GM23338 (cell line): ENCODE data around the gene SMC5. TPM values are rescaled to one million over a fixed set of nuclear protein-coding genes. Genes with fewer than 3 reads are reported as not detected.

ENCODE experiments used
- ATAC-seq: fragments of 200-7000 bp; cut with Tn5 transposase; 3 replicates; pipeline ENCODE4 v1.9.1; 2020
- DNase-seq: peaks from one replicate; pipeline ENCODE4 v3.0.0-alpha.2; 2015; ENCODE audit warnings: low spot score
- H2AFZ ChIP-seq: fragments of 200-600 bp; sonication (generic); 2 replicates; pipeline ENCODE4 v1.8.0; 2016; ENCODE audit warnings: antibody characterized with exemption, mild to moderate bottlenecking, moderate library complexity
- H3F3A ChIP-seq: fragments of 200-600 bp; sonication (generic); replicated peaks from 2 replicates; pipeline ENCODE4 v1.8.0; 2017; ENCODE audit warnings: antibody characterized with exemption, mixed run types, low read depth
- H3K27ac ChIP-seq: fragments of 200-600 bp; sonication (generic); 2 replicates; pipeline ENCODE4 v1.6.1; 2016; ENCODE audit warnings: low read depth
- H3K27me3 ChIP-seq: fragments of 200-600 bp; sonication (generic); 2 replicates; pipeline ENCODE4 v1.8.0; 2016; ENCODE audit warnings: mild to moderate bottlenecking, mixed run types, moderate library complexity; ENCODE audit not compliant: insufficient read depth
- H3K36me3 ChIP-seq: fragments of 200-600 bp; sonication (generic); 2 replicates; pipeline ENCODE4 v1.8.0; 2016; ENCODE audit warnings: mild to moderate bottlenecking; ENCODE audit not compliant: insufficient read depth
- H3K4me1 ChIP-seq: fragments of 200-600 bp; sonication (generic); 2 replicates; pipeline ENCODE4 v1.8.0; 2016; ENCODE audit warnings: mild to moderate bottlenecking, moderate library complexity; ENCODE audit not compliant: insufficient read depth
- H3K4me2 ChIP-seq: fragments of 200-600 bp; sonication (generic); 2 replicates; pipeline ENCODE4 v1.7.1; 2017; ENCODE audit warnings: mixed run types
- H3K4me3 ChIP-seq: fragments of 200-600 bp; sonication (generic); 2 replicates; pipeline ENCODE4 v1.6.1; 2016; ENCODE audit warnings: mixed run types
- H3K79me2 ChIP-seq: fragments of 200-600 bp; sonication (generic); replicated peaks from 2 replicates; pipeline ENCODE4 v1.8.0; 2017; ENCODE audit warnings: mild to moderate bottlenecking; ENCODE audit not compliant: insufficient read depth
- H3K9me2 ChIP-seq: fragments of 200-600 bp; sonication (generic); 2 replicates; pipeline ENCODE4 v1.8.0; 2017; ENCODE audit not compliant: insufficient read depth
- H4K20me1 ChIP-seq: fragments of 200-600 bp; sonication (generic); replicated peaks from 2 replicates; pipeline ENCODE4 v1.8.0; 2017; ENCODE audit warnings: mild to moderate bottlenecking; ENCODE audit not compliant: insufficient read depth
- H3K27ac Mint-ChIP-seq: 2 replicates; pipeline ENCODE4 v1.8.0; 2020; ENCODE audit warnings: inconsistent platforms, mild to moderate bottlenecking, moderate library complexity, mixed read lengths
- H3K27me3 Mint-ChIP-seq: 3 replicates; pipeline ENCODE4 v1.8.0; 2022; ENCODE audit warnings: low read depth, mild to moderate bottlenecking, moderate library complexity, mixed read lengths, inconsistent platforms; ENCODE audit not compliant: insufficient read depth, poor library complexity
- H3K36me3 Mint-ChIP-seq: 3 replicates; pipeline ENCODE4 v1.8.0; 2021; ENCODE audit warnings: low read depth, mild to moderate bottlenecking, inconsistent platforms, moderate library complexity, mixed read lengths
- H3K4me1 Mint-ChIP-seq: 3 replicates; pipeline ENCODE4 v1.8.0; 2020; ENCODE audit warnings: mild to moderate bottlenecking, inconsistent platforms, mixed read lengths
- H3K4me3 Mint-ChIP-seq: 3 replicates; pipeline ENCODE4 v1.8.0; 2021; ENCODE audit warnings: moderate library complexity, mild to moderate bottlenecking, inconsistent platforms, mixed read lengths
- H3K9me3 Mint-ChIP-seq: 3 replicates; pipeline ENCODE4 v1.8.0; 2020; ENCODE audit warnings: moderate library complexity, mild to moderate bottlenecking, inconsistent platforms, mixed read lengths
- CREB1 ChIP-seq: fragments of 250-450 bp; sonication (Bioruptor Pico); IDR thresholded peaks from 2 replicates; pipeline ENCODE4 v1.5.0; 2020; ENCODE audit warnings: low read depth, mild to moderate bottlenecking, moderate library complexity
- EZH2 ChIP-seq: fragments of 200-600 bp; sonication (generic); IDR thresholded peaks from one replicate; pipeline ENCODE4 v1.8.0; 2017; ENCODE audit warnings: antibody characterized with exemption, mild to moderate bottlenecking, low read depth; ENCODE audit not compliant: unreplicated experiment
- EZH2phosphoT487 ChIP-seq: fragments of 200-600 bp; sonication (generic); IDR thresholded peaks from one replicate; pipeline ENCODE4 v1.8.1; 2018; ENCODE audit warnings: antibody characterized with exemption; ENCODE audit not compliant: unreplicated experiment
- JUNB ChIP-seq: IDR thresholded peaks from one replicate; pipeline ENCODE4 v1.6.1; 2016; ENCODE audit warnings: antibody characterized with exemption; ENCODE audit not compliant: unreplicated experiment
- NANOG ChIP-seq: IDR thresholded peaks from 2 replicates; pipeline ENCODE4 v1.6.1; 2016; ENCODE audit warnings: antibody characterized with exemption, borderline replicate concordance
- POLR2AphosphoS5 ChIP-seq: IDR thresholded peaks from 2 replicates; pipeline ENCODE4 v1.6.1; 2016; ENCODE audit warnings: antibody characterized with exemption, low read depth
- STAT1 ChIP-seq: IDR thresholded peaks from one replicate; pipeline ENCODE4 v1.6.1; 2016; ENCODE audit warnings: antibody characterized with exemption; ENCODE audit not compliant: unreplicated experiment
- ZNF114 ChIP-seq: fragments of 250-450 bp; sonication (Bioruptor Pico); IDR thresholded peaks from 2 replicates; pipeline ENCODE4 v1.5.0; 2020; ENCODE audit warnings: mild to moderate bottlenecking, moderate library complexity
- ZNF331 ChIP-seq: fragments of 250-450 bp; sonication (Bioruptor Pico); IDR thresholded peaks from 2 replicates; pipeline ENCODE4 v1.5.0; 2020; ENCODE audit warnings: low read depth, mild to moderate bottlenecking, moderate library complexity
- polyA plus RNA-seq: library from polyadenylated mRNA; unstranded; fragments of >200 nt; fragmentation: Nextera tagmentation; extraction: Ambion mirVana; gene quantifications from 2 replicates; pipeline ENCODE4 v1.2.1, GENCODE V29; 2016
- total RNA-seq: library from RNA; depleted of rRNA; stranded (reverse); fragments of >200 nt; shearing (Covaris generic); gene quantifications from 2 replicates; pipeline ENCODE4 v1.2.3, GENCODE V29; 2014
- TF ChIP-seq, protein P1 (sequence below): fragments of 250-450 bp; sonication (Bioruptor Pico); IDR thresholded peaks from 2 replicates; pipeline ENCODE4 v1.5.0; 2020; ENCODE audit warnings: mild to moderate bottlenecking, moderate library complexity
- TF ChIP-seq, protein P2 (sequence below), 2 experiments: fragments of 200-600 bp in 1 of 2; sonication (generic) in 1 of 2; conservative IDR thresholded peaks; 2 replicates each; pipeline versions ENCODE4 v1.5.1 to v1.6.1; 2016 to 2017; ENCODE audit warnings: antibody characterized with exemption in 2 of 2, low read depth in 2 of 2, mild to moderate bottlenecking in 2 of 2, moderate library complexity in 1 of 2
- TF ChIP-seq, protein P3 (sequence below): IDR thresholded peaks from 2 replicates; pipeline ENCODE4 v1.6.1; 2016; ENCODE audit warnings: antibody characterized with exemption
- TF ChIP-seq, protein P4 (sequence below): IDR thresholded peaks from one replicate; pipeline ENCODE4 v1.6.1; 2018; ENCODE audit warnings: antibody characterized with exemption; ENCODE audit not compliant: unreplicated experiment

SMC5 gene
- total and polyA plus RNA-seq, 2 experiments from 2014 or later, result 27.9 to 29.0 TPM

DNA sequence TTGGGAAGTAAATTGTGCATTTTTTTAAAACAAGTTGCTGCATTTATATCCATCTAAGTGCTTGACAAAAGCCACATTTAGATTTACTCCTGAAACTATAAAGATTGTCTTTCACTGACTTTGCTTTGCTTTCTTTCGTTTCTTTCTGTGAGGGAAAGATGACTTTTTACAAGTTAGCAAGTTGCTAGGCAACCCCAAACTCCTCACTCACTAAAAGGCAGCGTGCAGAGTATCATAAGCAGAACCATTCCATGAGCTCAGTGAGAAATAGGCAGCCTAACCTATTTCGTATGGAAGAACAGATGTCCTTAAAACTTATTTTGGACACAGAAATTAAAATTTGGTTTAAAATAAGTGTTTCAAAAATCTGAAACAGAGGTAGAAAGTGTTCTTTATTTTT is 126.6 kb downstream of the SMC5 start:
- peaks cover 14% of the 10 kb centered on the region for H3K4me1 Mint-ChIP-seq
- Histone ChIP-seq H3K9me2 (no peaks in the 10 kb centered on the region), H3K36me3 (no peaks in the 10 kb centered on the region), H3K4me2 (no peak overlapping the region), H4K20me1 (no peaks in the 10 kb centered on the region), H3K4me3 (no peak overlapping the region), H3K79me2 (no peaks in the 10 kb centered on the region), H2AFZ (no peak overlapping the region), H3F3A (no peaks in the 10 kb centered on the region), H3K4me1 (0 out of 2 replicates have a peak, but pooled peaks cover 3% of the 10 kb centered on the region), H3K27me3 (no peaks in the 10 kb centered on the region), H3K27ac (no peak overlapping the region)
- no peak overlapping the region for H3K27ac Mint-ChIP-seq
- DNase-seq, result no peak
- H3K27me3 Mint-ChIP-seq, result peaks cover 1% of the 10 kb centered on the region
- no peak overlapping the region for H3K4me3 Mint-ChIP-seq
- H3K9me3 Mint-ChIP-seq, result no peaks in the 10 kb centered on the region; the same call in 2 of the 3 replicates
- no peaks in the 10 kb centered on the region for H3K36me3 Mint-ChIP-seq
- no peak for ATAC-seq
- TF ChIP-seq STAT1, result no peak
- TF ChIP-seq JUNB, result no peak
- TF ChIP-seq, protein P1, sequence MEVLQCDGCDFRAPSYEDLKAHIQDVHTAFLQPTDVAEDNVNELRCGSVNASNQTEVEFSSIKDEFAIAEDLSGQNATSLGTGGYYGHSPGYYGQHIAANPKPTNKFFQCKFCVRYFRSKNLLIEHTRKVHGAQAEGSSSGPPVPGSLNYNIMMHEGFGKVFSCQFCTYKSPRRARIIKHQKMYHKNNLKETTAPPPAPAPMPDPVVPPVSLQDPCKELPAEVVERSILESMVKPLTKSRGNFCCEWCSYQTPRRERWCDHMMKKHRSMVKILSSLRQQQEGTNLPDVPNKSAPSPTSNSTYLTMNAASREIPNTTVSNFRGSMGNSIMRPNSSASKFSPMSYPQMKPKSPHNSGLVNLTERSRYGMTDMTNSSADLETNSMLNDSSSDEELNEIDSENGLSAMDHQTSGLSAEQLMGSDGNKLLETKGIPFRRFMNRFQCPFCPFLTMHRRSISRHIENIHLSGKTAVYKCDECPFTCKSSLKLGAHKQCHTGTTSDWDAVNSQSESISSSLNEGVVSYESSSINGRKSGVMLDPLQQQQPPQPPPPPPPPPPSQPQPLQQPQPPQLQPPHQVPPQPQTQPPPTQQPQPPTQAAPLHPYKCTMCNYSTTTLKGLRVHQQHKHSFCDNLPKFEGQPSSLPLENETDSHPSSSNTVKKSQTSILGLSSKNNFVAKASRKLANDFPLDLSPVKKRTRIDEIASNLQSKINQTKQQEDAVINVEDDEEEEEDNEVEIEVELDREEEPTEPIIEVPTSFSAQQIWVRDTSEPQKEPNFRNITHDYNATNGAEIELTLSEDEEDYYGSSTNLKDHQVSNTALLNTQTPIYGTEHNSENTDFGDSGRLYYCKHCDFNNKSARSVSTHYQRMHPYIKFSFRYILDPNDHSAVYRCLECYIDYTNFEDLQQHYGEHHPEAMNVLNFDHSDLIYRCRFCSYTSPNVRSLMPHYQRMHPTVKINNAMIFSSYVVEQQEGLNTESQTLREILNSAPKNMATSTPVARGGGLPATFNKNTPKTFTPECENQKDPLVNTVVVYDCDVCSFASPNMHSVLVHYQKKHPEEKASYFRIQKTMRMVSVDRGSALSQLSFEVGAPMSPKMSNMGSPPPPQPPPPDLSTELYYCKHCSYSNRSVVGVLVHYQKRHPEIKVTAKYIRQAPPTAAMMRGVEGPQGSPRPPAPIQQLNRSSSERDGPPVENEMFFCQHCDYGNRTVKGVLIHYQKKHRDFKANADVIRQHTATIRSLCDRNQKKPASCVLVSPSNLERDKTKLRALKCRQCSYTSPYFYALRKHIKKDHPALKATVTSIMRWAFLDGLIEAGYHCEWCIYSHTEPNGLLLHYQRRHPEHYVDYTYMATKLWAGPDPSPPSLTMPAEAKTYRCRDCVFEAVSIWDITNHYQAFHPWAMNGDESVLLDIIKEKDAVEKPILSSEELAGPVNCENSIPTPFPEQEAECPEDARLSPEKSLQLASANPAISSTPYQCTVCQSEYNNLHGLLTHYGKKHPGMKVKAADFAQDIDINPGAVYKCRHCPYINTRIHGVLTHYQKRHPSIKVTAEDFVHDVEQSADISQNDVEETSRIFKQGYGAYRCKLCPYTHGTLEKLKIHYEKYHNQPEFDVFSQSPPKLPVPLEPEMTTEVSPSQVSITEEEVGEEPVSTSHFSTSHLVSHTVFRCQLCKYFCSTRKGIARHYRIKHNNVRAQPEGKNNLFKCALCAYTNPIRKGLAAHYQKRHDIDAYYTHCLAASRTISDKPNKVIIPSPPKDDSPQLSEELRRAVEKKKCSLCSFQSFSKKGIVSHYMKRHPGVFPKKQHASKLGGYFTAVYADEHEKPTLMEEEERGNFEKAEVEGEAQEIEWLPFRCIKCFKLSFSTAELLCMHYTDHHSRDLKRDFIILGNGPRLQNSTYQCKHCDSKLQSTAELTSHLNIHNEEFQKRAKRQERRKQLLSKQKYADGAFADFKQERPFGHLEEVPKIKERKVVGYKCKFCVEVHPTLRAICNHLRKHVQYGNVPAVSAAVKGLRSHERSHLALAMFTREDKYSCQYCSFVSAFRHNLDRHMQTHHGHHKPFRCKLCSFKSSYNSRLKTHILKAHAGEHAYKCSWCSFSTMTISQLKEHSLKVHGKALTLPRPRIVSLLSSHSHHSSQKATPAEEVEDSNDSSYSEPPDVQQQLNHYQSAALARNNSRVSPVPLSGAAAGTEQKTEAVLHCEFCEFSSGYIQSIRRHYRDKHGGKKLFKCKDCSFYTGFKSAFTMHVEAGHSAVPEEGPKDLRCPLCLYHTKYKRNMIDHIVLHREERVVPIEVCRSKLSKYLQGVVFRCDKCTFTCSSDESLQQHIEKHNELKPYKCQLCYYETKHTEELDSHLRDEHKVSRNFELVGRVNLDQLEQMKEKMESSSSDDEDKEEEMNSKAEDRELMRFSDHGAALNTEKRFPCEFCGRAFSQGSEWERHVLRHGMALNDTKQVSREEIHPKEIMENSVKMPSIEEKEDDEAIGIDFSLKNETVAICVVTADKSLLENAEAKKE, result no peak
- no peak for TF ChIP-seq ZNF331 (CRISPR knock-in tag)
- no peak for TF ChIP-seq POLR2AphosphoS5
- TF ChIP-seq EZH2, result no peak
- TF ChIP-seq NANOG, result no peak
- TF ChIP-seq, protein P2, sequence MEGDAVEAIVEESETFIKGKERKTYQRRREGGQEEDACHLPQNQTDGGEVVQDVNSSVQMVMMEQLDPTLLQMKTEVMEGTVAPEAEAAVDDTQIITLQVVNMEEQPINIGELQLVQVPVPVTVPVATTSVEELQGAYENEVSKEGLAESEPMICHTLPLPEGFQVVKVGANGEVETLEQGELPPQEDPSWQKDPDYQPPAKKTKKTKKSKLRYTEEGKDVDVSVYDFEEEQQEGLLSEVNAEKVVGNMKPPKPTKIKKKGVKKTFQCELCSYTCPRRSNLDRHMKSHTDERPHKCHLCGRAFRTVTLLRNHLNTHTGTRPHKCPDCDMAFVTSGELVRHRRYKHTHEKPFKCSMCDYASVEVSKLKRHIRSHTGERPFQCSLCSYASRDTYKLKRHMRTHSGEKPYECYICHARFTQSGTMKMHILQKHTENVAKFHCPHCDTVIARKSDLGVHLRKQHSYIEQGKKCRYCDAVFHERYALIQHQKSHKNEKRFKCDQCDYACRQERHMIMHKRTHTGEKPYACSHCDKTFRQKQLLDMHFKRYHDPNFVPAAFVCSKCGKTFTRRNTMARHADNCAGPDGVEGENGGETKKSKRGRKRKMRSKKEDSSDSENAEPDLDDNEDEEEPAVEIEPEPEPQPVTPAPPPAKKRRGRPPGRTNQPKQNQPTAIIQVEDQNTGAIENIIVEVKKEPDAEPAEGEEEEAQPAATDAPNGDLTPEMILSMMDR (conservative IDR thresholded peaks at IDR 0.05; ENCODE audit: low read depth in 2 of 2), result no peak
- no peak for TF ChIP-seq EZH2phosphoT487
- TF ChIP-seq, protein P3, sequence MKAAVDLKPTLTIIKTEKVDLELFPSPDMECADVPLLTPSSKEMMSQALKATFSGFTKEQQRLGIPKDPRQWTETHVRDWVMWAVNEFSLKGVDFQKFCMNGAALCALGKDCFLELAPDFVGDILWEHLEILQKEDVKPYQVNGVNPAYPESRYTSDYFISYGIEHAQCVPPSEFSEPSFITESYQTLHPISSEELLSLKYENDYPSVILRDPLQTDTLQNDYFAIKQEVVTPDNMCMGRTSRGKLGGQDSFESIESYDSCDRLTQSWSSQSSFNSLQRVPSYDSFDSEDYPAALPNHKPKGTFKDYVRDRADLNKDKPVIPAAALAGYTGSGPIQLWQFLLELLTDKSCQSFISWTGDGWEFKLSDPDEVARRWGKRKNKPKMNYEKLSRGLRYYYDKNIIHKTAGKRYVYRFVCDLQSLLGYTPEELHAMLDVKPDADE, result no peak
- no peak for TF ChIP-seq CREB1
- TF ChIP-seq ZNF114 (CRISPR knock-in tag), result no peak
- TF ChIP-seq, protein P4, sequence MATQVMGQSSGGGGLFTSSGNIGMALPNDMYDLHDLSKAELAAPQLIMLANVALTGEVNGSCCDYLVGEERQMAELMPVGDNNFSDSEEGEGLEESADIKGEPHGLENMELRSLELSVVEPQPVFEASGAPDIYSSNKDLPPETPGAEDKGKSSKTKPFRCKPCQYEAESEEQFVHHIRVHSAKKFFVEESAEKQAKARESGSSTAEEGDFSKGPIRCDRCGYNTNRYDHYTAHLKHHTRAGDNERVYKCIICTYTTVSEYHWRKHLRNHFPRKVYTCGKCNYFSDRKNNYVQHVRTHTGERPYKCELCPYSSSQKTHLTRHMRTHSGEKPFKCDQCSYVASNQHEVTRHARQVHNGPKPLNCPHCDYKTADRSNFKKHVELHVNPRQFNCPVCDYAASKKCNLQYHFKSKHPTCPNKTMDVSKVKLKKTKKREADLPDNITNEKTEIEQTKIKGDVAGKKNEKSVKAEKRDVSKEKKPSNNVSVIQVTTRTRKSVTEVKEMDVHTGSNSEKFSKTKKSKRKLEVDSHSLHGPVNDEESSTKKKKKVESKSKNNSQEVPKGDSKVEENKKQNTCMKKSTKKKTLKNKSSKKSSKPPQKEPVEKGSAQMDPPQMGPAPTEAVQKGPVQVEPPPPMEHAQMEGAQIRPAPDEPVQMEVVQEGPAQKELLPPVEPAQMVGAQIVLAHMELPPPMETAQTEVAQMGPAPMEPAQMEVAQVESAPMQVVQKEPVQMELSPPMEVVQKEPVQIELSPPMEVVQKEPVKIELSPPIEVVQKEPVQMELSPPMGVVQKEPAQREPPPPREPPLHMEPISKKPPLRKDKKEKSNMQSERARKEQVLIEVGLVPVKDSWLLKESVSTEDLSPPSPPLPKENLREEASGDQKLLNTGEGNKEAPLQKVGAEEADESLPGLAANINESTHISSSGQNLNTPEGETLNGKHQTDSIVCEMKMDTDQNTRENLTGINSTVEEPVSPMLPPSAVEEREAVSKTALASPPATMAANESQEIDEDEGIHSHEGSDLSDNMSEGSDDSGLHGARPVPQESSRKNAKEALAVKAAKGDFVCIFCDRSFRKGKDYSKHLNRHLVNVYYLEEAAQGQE, result no peak
